Skin epidermis (tissue), 12 donors: ENCODE measurements around the gene TM9SF4.
"Not testable (repeated sequence)": the region's sequence is repeated elsewhere in the genome, so short reads cannot be mapped to it uniquely, and the experiment has no call there.

Experiments used
- H3K27ac ChIP-seq, 21 experiments: fragments of 200-600 bp; sonication (generic) in 11 of 21; one replicate each; pipeline ENCODE4 v1.5.0; 2020; ENCODE audit warnings: mild to moderate bottlenecking in 3 of 21, inconsistent platforms in 2 of 21, moderate library complexity in 2 of 21
- H3K4me3 ChIP-seq, 7 experiments: fragments of 200-600 bp; sonication (generic) in 2 of 7; one replicate each; pipeline ENCODE4 v1.5.0; 2020; ENCODE audit warnings: inconsistent platforms in 2 of 7, mild to moderate bottlenecking in 2 of 7, moderate library complexity in 1 of 7

TM9SF4 gene

GRCh38 chr20:32179934-32180333, 70.4 kb downstream of the TM9SF4 start:
- no peak overlapping the region for H3K27ac ChIP-seq
- H3K4me3 ChIP-seq = no peak overlapping the region

GRCh38 chr20:32181606-32182005, 72.1 kb downstream of the TM9SF4 start:
- no peak overlapping the region for H3K4me3 ChIP-seq
- no peak overlapping the region for H3K27ac ChIP-seq

- Histone ChIP-seq H3K4me3 (no peak overlapping the region), H3K27ac (no peak overlapping the region)
Observed at GRCh38 chr20:32183947-32184635, 74.6 kb downstream of the TM9SF4 start.

GRCh38 chr20:32184961-32185603, 75.6 kb downstream of the TM9SF4 start:
- H3K4me3 ChIP-seq = no peak overlapping the region
- no peak overlapping the region for H3K27ac ChIP-seq

- Histone ChIP-seq H3K4me3 (no peak overlapping the region), H3K27ac (no peak overlapping the region)
Observed at GRCh38 chr20:32186506-32186905, 77.0 kb downstream of the TM9SF4 start.

GRCh38 chr20:32188376-32189122, 79.0 kb downstream of the TM9SF4 start:
- Histone ChIP-seq H3K4me3 (no peak overlapping the region), H3K27ac (no peak overlapping the region)

GRCh38 chr20:32189123-32189410, 79.6 kb downstream of the TM9SF4 start:
- H3K27ac ChIP-seq = peak overlapping the region in 6 of 21 experiments; percentile 75 to 91 (median 86)
- peak overlapping the region in 1 of 7 experiments; percentile 55 for H3K4me3 ChIP-seq

GRCh38 chr20:32189691-32190615, 80.4 kb downstream of the TM9SF4 start:
- H3K4me3 ChIP-seq = peak overlapping the region; percentile 41 to 70 (median 55)
- peak overlapping the region; percentile 26 to 91 (median 82) for H3K27ac ChIP-seq

GRCh38 chr20:32190616-32191415, 81.3 kb downstream of the TM9SF4 start:
- peak overlapping the region in 19 of 21 experiments; percentile 32 to 89 (median 82) for H3K27ac ChIP-seq
- H3K4me3 ChIP-seq = peak overlapping the region; percentile 41 to 70 (median 55)

- peak overlapping the region in 1 of 21 experiments; percentile 3 for H3K27ac ChIP-seq
- H3K4me3 ChIP-seq = no peak overlapping the region
Observed at GRCh38 chr20:32191422-32191821, 81.9 kb downstream of the TM9SF4 start.

GRCh38 chr20:32191873-32192272, 82.4 kb downstream of the TM9SF4 start:
- Histone ChIP-seq H3K27ac (peak overlapping the region in 1 of 21 experiments; percentile 3), H3K4me3 (no peak overlapping the region)

GRCh38 chr20:32192698-32193097, 83.2 kb downstream of the TM9SF4 start:
- Histone ChIP-seq H3K27ac (no peak overlapping the region), H3K4me3 (no peak overlapping the region)

- not testable (repeated sequence) for H3K27ac ChIP-seq, H3K4me3 ChIP-seq
Observed at GRCh38 chr20:32193336-32193735, 83.8 kb downstream of the TM9SF4 start.

GRCh38 chr20:32193996-32194395, 84.5 kb downstream of the TM9SF4 start:
- Histone ChIP-seq H3K4me3 (no peak overlapping the region), H3K27ac (no peak overlapping the region)

- H3K27ac ChIP-seq = no peak overlapping the region
- H3K4me3 ChIP-seq = no peak overlapping the region
Observed at GRCh38 chr20:32195581-32195980, 86.1 kb downstream of the TM9SF4 start.

- H3K27ac ChIP-seq, H3K4me3 ChIP-seq: not testable (repeated sequence)
Observed at GRCh38 chr20:32196613-32197012, 87.1 kb downstream of the TM9SF4 start.

GRCh38 chr20:32197136-32197535, 87.6 kb downstream of the TM9SF4 start:
- not testable (repeated sequence) for H3K4me3 ChIP-seq, H3K27ac ChIP-seq

GRCh38 chr20:32199006-32199405, 89.5 kb downstream of the TM9SF4 start:
- H3K4me3 ChIP-seq = no peak overlapping the region

More at GRCh38 chr20:32199006-32199405, 89.5 kb downstream of the TM9SF4 start:
- no peak overlapping the region for H3K27ac ChIP-seq
